Jurkat, Clone E6-1 (cell line): Measurements from ENCODE around the gene RBCK1.
"Not testable (repeated sequence)": the region's sequence is repeated elsewhere in the genome, so short reads cannot be mapped to it uniquely, and the experiment has no call there.

Experiments
- DNase-seq: peaks from one replicate; pipeline ENCODE4 v3.0.0-alpha.2; 2011; ENCODE audit warnings: low read depth, low spot score
- H3K4me3 ChIP-seq: 2 replicates; pipeline ENCODE4 v1.5.1; 2011; ENCODE audit warnings: mild to moderate bottlenecking, low read length, control low read depth, moderate library complexity

The RBCK1 gene

DNA sequence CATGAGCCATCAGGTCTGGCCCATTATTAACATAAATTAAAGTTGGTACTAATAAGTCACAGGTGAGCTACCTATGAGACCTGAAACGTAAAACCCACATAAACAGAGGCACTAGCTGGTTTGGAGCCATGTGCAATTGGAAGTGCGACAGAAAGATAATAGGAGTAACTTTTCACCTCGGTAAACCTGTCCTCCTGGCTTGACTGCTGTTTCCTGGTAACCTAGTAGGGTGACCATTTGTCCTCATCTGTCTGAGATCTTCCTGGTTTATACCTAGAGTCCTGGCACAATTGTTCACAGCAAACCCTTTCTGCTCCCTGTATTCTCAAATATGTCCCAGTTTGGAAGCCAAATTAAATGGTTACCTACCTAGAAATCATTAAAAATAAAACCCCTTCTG is 46.9 kb downstream of the RBCK1 start:
- no peak for DNase-seq
- no peak overlapping the region for H3K4me3 ChIP-seq

DNA sequence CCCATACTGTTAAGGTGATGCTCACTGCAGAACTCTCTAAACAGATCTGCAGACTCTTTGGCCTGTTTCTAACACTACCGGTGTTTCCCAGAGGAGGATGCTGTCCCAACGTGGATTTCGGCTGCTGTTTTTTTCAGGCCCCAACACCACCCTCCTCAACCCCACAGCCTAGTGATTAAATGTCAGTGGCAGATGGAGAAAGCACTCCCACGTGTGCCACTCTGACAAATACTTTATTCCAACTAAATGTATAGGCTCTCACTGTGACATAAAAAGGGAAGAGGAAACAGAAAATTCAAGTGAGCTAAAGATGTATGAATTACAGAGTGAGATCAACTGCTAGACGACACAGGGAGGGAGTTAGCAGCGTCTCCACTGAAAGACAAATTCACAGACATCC is 50.7 kb downstream of the RBCK1 start:
- no peak overlapping the region for H3K4me3 ChIP-seq
- no peak for DNase-seq

GRCh38 chr20:460180-460579 is 52.1 kb downstream of the RBCK1 start:
- H3K4me3 ChIP-seq = no peak overlapping the region
- DNase-seq = no peak

GRCh38 chr20:460707-461106 is 52.6 kb downstream of the RBCK1 start:
- H3K4me3 ChIP-seq = no peak overlapping the region
- DNase-seq = no peak

DNA sequence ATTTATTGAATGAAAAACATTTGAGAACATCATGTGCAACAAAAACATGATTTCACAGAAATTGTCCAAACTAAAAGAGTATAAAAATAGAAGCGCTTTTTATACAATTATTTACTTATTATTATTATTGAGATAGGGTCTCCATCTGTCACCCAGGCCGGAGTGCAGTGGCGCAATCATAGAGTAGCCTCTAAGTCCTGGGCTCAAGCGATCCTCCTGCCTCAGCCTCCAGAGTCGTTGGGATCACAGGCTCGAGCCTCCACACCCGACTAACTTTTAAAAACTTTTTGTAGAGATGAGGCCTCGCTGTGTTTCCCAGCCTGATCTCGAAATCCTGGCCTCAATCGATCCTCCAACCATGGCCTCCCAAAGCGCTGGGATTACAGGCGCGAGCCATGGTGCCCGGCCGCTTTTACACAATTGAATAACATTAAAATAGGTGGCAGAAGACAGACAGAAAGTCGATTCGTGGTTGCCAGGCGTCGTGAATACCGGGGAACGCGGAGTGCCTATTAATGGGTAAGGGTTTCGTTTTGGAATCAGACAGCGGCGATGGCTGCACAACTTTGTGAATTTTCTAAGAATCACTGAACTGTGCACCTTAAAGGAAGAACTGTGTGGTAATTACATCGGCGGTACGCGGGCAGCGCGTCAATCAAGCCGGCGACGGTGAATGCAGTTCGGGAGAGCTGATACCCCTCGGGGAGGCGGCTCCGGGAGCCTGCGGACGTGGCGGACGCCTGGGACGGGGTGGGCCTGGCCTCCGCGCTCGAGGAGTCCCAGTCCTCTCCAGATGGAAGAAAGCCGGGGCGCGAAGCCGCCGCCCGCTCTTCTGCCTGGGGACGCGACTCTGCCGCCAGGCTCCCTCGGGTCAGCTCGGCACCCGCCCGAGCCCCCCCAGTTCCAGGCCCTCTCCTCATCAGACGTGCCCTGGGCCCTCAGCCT is 53.4 kb downstream of the RBCK1 start:
- no peak for DNase-seq
- H3K4me3 ChIP-seq = peak overlapping the region; percentile 75

GRCh38 chr20:462199-462991 is 54.3 kb downstream of the RBCK1 start, which contains the start of gene TBC1D20:
Gene TBC1D20, minus strand, starts transcription at chr20:462533. Its CDS starts 128 bp downstream, at chr20:462405.
- peak; percentile 83 for DNase-seq
- peak within 1 kb of the TSS; percentile 75 for H3K4me3 ChIP-seq

- DNase-seq = no peak
- H3K4me3 ChIP-seq = no peak overlapping the region
Measured at GRCh38 chr20:467755-468154, 59.7 kb downstream of the RBCK1 start.

GRCh38 chr20:469746-470490 is 61.8 kb downstream of the RBCK1 start:
- no peak for DNase-seq
- no peak overlapping the region for H3K4me3 ChIP-seq

DNA sequence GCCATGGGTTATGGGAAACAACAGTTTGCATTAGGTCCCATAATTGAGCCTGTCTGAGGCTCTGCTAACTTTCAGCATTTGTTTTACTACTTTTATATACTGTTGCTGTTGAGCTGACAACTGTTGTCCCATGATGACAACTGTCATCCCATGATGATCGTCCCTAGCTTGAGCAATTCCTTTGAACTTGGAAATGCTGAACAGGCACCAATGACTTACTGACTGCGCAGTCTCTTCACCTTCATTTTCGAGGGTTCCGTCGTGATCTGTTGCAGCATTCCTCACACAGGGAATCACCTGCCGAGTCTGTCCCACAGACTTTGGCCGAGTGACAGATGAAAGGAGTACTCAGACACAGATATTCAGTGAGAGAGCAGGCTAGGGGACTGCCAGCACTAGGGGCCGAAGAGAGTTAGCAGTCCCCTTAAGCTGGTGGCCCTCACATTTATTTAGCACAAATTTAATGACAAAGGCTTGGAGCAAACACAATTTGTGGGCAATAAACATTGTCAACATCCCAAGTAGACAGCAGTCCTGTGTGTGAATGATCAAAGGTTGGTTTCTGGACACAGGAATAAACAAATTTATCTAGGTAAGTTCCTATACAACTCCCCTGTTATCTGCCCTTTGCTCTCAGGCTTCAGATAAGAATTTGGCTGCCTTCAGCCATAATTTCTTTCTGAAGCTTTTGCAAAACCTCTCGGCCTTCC is 64.2 kb downstream of the RBCK1 start:
- no peak for DNase-seq
- no peak overlapping the region for H3K4me3 ChIP-seq

DNA sequence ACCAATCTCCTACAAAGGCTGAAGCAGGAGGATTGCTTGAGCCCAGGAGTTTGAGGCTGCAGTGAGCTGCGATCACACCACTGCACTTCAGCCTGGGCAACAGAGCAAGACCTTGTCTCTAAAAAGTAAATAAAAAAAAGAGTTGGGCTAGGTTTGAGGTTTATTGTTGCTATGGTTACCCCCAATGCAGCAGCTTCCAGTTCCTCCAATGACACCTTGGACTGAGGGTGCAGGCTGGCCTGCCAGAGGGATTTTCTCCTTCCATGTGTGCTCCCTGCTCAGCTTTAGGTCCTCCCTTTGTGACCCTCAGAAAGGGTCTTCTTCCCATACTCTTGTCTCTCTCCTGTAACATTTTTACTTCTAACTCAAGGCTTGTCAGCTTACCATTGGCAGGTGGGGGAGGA is 64.8 kb downstream of the RBCK1 start:
- DNase-seq = no peak
- no peak overlapping the region for H3K4me3 ChIP-seq

DNA sequence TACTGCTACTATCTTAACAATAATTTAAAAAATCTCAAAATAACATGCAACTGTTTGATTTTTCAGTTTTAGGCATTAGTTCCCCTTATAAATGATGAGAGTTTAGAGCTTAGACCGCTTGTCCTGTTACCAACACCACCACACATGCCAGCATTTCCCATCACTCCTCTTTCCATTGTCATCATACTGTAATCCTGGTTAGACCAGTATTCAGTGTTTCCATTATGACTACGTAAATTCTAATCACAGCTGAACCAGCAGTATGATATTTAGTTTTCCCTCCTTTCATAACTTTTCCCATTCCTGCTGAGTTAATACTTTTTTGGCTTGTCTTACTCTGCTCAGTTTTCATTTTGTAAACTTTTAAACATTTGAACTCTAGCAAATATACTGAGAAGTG is 66.5 kb downstream of the RBCK1 start:
- no peak overlapping the region for H3K4me3 ChIP-seq
- no peak for DNase-seq

GRCh38 chr20:475463-476357 is 67.6 kb downstream of the RBCK1 start:
- no peak overlapping the region for H3K4me3 ChIP-seq
- no peak for DNase-seq

DNA sequence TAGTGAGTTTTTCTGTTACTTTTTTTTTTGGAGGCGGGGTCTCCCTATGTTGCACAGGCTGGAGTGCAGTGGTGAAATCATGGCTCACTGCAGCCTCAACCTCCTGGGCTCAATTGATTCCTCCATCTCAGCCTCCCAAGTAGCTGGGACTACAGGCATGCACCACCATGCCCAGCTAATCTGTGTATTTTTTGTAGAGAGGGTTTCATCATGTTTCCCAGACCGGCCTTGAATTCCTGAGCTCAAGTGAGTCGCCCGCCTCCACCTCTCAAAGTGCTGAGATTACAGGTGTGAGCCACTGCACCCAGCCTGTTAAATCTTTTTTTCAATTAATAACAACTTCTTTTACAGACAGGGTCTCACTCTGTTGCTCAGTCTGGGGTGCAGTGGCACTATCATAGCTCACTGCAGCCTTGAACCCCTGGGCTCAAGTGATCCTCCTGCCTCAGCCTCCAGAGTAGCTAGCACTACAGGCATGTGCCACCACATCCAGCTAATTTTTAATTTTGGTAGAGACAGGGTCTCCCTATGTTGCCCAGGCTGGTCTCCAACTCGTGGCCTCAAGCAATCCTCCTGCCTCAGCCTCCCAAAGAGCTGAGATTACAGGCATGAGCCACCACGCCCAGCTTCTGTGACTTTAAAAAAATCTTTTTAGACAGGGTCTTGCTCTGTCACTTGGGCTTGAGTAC is 68.6 kb downstream of the RBCK1 start:
- not testable (repeated sequence) for DNase-seq, H3K4me3 ChIP-seq

- H3K4me3 ChIP-seq = no peak overlapping the region
- DNase-seq = no peak
Measured at GRCh38 chr20:478010-478948, 70.2 kb downstream of the RBCK1 start.

- DNase-seq = peak; percentile 73
- H3K4me3 ChIP-seq = no peak overlapping the region
Measured at GRCh38 chr20:478949-479429, 70.9 kb downstream of the RBCK1 start.

GRCh38 chr20:479487-479886 is 71.4 kb downstream of the RBCK1 start:
- DNase-seq = no peak
- H3K4me3 ChIP-seq = no peak overlapping the region
